ENCODE measurements around the gene WNT10A. TPM values are rescaled to one million over a fixed set of nuclear protein-coding genes. Genes with fewer than 3 reads are reported as not detected.
A peak's percentile ranks its signal among the peaks of the same experiment; 100 is the strongest.

WNT10A gene
- total RNA-seq, 4 donors from 2014 or later, result 14.3 to 20.7 (median 16.3) TPM

GRCh38 chr2:218882461-218882816 lies 1.8 kb downstream of the WNT10A start:
- H3K9me3 ChIP-seq, result no peaks in the 10 kb centered on the region
- H3K27me3 ChIP-seq, result peaks cover 54% of the 10 kb centered on the region
- WGBS, result 71% methylated on average over 1 of the region's 1 CpG
- no peak overlapping the region for H3K27ac ChIP-seq
- DNase-seq (ENCODE audit: low spot score in 2 of 2), result no peak
- no peaks in the 10 kb centered on the region for H3K36me3 ChIP-seq
- TF ChIP-seq POLR2A (IDR thresholded peaks at IDR 0.05) (no peak), POLR2AphosphoS5 (IDR thresholded peaks at IDR 0.05) (no peak), EP300 (IDR thresholded peaks at IDR 0.05) (no peak), CTCF (IDR thresholded peaks at IDR 0.05) (no peak)
- H3K4me1 ChIP-seq, result peaks cover 64% of the 10 kb centered on the region
- no peak overlapping the region for H3K4me3 ChIP-seq

DNA sequence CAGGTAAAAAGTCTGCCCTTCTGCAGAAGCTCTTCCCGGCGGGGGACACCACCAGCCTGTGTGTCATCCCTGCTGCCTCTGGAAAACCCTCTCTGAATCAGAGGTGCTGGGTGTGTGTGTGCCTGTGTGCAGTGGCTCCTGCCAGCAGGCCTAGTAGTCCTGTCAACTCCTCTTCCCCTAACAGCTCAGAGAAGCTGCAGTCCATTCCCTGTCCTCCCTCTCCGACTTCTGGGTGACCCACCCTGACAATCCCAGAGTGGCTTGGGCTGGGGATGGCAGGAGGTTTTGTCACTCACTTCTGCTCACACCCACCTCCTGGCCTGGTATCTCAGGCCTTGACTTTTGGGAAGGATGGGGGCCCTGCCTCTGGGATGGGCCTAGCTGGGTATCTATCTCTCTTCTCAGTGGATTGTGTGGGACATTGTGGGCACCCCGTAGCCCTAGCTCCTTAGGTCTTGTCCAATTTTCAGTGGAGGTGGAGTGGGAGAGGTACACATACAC lies 2.3 kb downstream of the WNT10A start:
- Histone ChIP-seq H3K9me3 (no peaks in the 10 kb centered on the region), H3K4me1 (peaks cover 64% of the 10 kb centered on the region), H3K27me3 (peaks cover 49% of the 10 kb centered on the region), H3K4me3 (peak overlapping the region; percentile 35), H3K27ac (peak overlapping the region; percentile 6), H3K36me3 (no peaks in the 10 kb centered on the region)
- WGBS, result 34% methylated on average over 3 of the region's 4 CpGs
- DNase-seq (ENCODE audit: low spot score in 2 of 2), result no peak
- TF ChIP-seq POLR2AphosphoS5 (IDR thresholded peaks at IDR 0.05) (no peak), POLR2A (IDR thresholded peaks at IDR 0.05) (no peak), CTCF (IDR thresholded peaks at IDR 0.05) (no peak), EP300 (IDR thresholded peaks at IDR 0.05) (no peak)

- H3K36me3 ChIP-seq, result no peaks in the 10 kb centered on the region
- WGBS, result 27% methylated on average over 10 of the region's 89 CpGs
- peaks cover 40% of the 10 kb centered on the region for H3K27me3 ChIP-seq
- DNase-seq (ENCODE audit: low spot score in 2 of 2), result peak in 1 of 2 donors; percentile 66
- H3K27ac ChIP-seq, result peak overlapping the region; percentile 6
- peaks cover 62% of the 10 kb centered on the region for H3K4me1 ChIP-seq
- H3K9me3 ChIP-seq, result no peaks in the 10 kb centered on the region
- H3K4me3 ChIP-seq, result peak overlapping the region; percentile 35
- TF ChIP-seq EP300 (IDR thresholded peaks at IDR 0.05), result no peak
- TF ChIP-seq POLR2AphosphoS5 (IDR thresholded peaks at IDR 0.05), result no peak
- TF ChIP-seq POLR2A (IDR thresholded peaks at IDR 0.05), result no peak
- TF ChIP-seq CTCF (IDR thresholded peaks at IDR 0.05), result no peak
Observed at GRCh38 chr2:218883491-218884490, 3.1 kb downstream of the WNT10A start.

DNA sequence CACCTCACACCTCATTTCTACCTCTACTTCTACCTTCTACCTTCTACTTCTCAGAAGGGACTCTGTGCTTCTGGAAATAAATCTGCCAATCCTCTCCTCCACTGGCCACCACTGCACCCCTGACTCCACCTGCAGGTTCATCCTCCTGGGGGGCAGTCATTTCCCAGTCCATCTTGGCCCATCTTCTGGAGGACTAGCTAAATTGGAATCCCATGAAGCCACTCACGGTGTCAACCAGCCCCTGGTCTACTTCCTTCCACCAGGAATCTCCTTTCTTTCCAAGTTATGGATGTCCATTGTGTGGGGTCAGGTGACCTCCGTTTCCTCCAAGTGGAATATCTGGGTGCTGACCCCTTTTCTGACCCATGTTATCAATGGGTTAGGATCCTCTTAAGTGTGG lies 3.9 kb downstream of the WNT10A start:
- H3K9me3 ChIP-seq, result no peaks in the 10 kb centered on the region
- WGBS, result 83% methylated on average over 2 of the region's 2 CpGs
- no peak for DNase-seq (ENCODE audit: low spot score in 2 of 2)
- no peak overlapping the region for H3K4me3 ChIP-seq
- no peaks in the 10 kb centered on the region for H3K36me3 ChIP-seq
- TF ChIP-seq POLR2AphosphoS5 (IDR thresholded peaks at IDR 0.05), result no peak
- TF ChIP-seq EP300 (IDR thresholded peaks at IDR 0.05), result no peak
- TF ChIP-seq POLR2A (IDR thresholded peaks at IDR 0.05), result no peak
- no peak for TF ChIP-seq CTCF (IDR thresholded peaks at IDR 0.05)
- H3K27ac ChIP-seq, result no peak overlapping the region
- H3K4me1 ChIP-seq, result peaks cover 56% of the 10 kb centered on the region
- H3K27me3 ChIP-seq, result peaks cover 33% of the 10 kb centered on the region

Measured in suprapubic skin (tissue), 4 donors.